ENCODE results near the gene CRX. TPM values are rescaled to one million over a fixed set of nuclear protein-coding genes. Genes with fewer than 3 reads are reported as not detected.
A peak's percentile ranks its signal among the peaks of the same experiment; 100 is the strongest.
"Not testable (repeated sequence)": the region's sequence is repeated elsewhere in the genome, so short reads cannot be mapped to it uniquely, and the experiment has no call there.

Gene CRX
- total RNA-seq, 1 experiment from 2014 or later: not detected

- TF ChIP-seq CTCF (IDR thresholded peaks at IDR 0.05; ENCODE audit: insufficient read depth in 1 of 2, low read depth in 1 of 2, low read length in 1 of 2, severe bottlenecking in 1 of 2, unreplicated experiment in 1 of 2): peak; percentile 96 to 98
- Mint-ChIP-seq H3K4me1 (ENCODE audit: low read depth, unreplicated experiment) (no peaks in the 10 kb centered on the region), H3K4me3 (ENCODE audit: unreplicated experiment) (no peak overlapping the region), H3K9me3 (ENCODE audit: unreplicated experiment) (no peaks in the 10 kb centered on the region), H3K36me3 (ENCODE audit: insufficient read depth, unreplicated experiment) (no peaks in the 10 kb centered on the region), H3K27ac (ENCODE audit: unreplicated experiment) (no peak overlapping the region), H3K27me3 (ENCODE audit: insufficient read depth, unreplicated experiment) (no peaks in the 10 kb centered on the region)
- DNase-seq: peak; percentile 88 to 94
- Histone ChIP-seq H3K4me1 (no peaks in the 10 kb centered on the region), H3K9me3 (no peaks in the 10 kb centered on the region), H3K36me3 (ENCODE audit: control insufficient read depth, insufficient read depth, low read length) (no peaks in the 10 kb centered on the region), H3K4me3 (ENCODE audit: low read depth, low read length) (no peak overlapping the region), H3K27me3 (replicated peaks; ENCODE audit: control insufficient read depth, insufficient read depth, low read length) (no peaks in the 10 kb centered on the region)
- intact Hi-C loops (cut with micrococcal nuclease; ENCODE audit: unreplicated experiment): loop anchor here (1.0 kb wide), 2 partner anchors 50 to 97 kb away; no protein-coding TSS in a partner anchor
- CTCF ChIA-PET: interaction anchor here (1.0 kb wide), 1 partner anchor 54 kb away, joined by 4 read pairs; no protein-coding TSS in a partner anchor
- POLR2A ChIA-PET: no interaction called here
- BruUV-seq (replicated peaks): no TSS peak
Observed at GRCh38 chr19:47863514-47863936, 41.8 kb downstream of the CRX start.

- Mint-ChIP-seq H3K9me3 (ENCODE audit: unreplicated experiment) (no peaks in the 10 kb centered on the region), H3K27ac (ENCODE audit: unreplicated experiment) (no peak overlapping the region), H3K36me3 (ENCODE audit: insufficient read depth, unreplicated experiment) (no peaks in the 10 kb centered on the region), H3K27me3 (ENCODE audit: insufficient read depth, unreplicated experiment) (no peaks in the 10 kb centered on the region), H3K4me3 (ENCODE audit: unreplicated experiment) (no peak overlapping the region), H3K4me1 (ENCODE audit: low read depth, unreplicated experiment) (no peaks in the 10 kb centered on the region)
- Histone ChIP-seq H3K9me3 (no peaks in the 10 kb centered on the region), H3K4me3 (ENCODE audit: low read depth, low read length) (no peak overlapping the region), H3K36me3 (ENCODE audit: control insufficient read depth, insufficient read depth, low read length) (no peaks in the 10 kb centered on the region), H3K27me3 (replicated peaks; ENCODE audit: control insufficient read depth, insufficient read depth, low read length) (no peaks in the 10 kb centered on the region), H3K4me1 (no peaks in the 10 kb centered on the region)
- no TSS peak for BruUV-seq (replicated peaks)
- POLR2A ChIA-PET: no interaction called here
- CTCF ChIA-PET: no interaction called here
- DNase-seq: no peak
- TF ChIP-seq CTCF (IDR thresholded peaks at IDR 0.05; ENCODE audit: insufficient read depth in 1 of 2, low read depth in 1 of 2, low read length in 1 of 2, severe bottlenecking in 1 of 2, unreplicated experiment in 1 of 2): no peak
- intact Hi-C loops (cut with micrococcal nuclease; ENCODE audit: unreplicated experiment): no loop called here
Observed at GRCh38 chr19:47865166-47865565, 43.4 kb downstream of the CRX start.

- no peak overlapping the region for H3K27ac Mint-ChIP-seq (ENCODE audit: unreplicated experiment)
- Histone ChIP-seq H3K4me1 (no peaks in the 10 kb centered on the region), H3K36me3 (ENCODE audit: control insufficient read depth, insufficient read depth, low read length) (no peaks in the 10 kb centered on the region), H3K4me3 (ENCODE audit: low read depth, low read length) (no peak overlapping the region), H3K27me3 (replicated peaks; ENCODE audit: control insufficient read depth, insufficient read depth, low read length) (no peaks in the 10 kb centered on the region), H3K9me3 (no peaks in the 10 kb centered on the region)
- no peaks in the 10 kb centered on the region for H3K36me3 Mint-ChIP-seq (ENCODE audit: insufficient read depth, unreplicated experiment)
- no peaks in the 10 kb centered on the region for H3K4me1 Mint-ChIP-seq (ENCODE audit: low read depth, unreplicated experiment)
- H3K4me3 Mint-ChIP-seq (ENCODE audit: unreplicated experiment): no peak overlapping the region
- H3K27me3 Mint-ChIP-seq (ENCODE audit: insufficient read depth, unreplicated experiment): no peaks in the 10 kb centered on the region
- peaks cover 6% of the 10 kb centered on the region for H3K9me3 Mint-ChIP-seq (ENCODE audit: unreplicated experiment)
- no TSS peak for BruUV-seq (replicated peaks)
- DNase-seq: no peak
- POLR2A ChIA-PET: no interaction called here
- intact Hi-C loops (cut with micrococcal nuclease; ENCODE audit: unreplicated experiment): no loop called here
- no peak for TF ChIP-seq CTCF (IDR thresholded peaks at IDR 0.05; ENCODE audit: insufficient read depth in 1 of 2, low read depth in 1 of 2, low read length in 1 of 2, severe bottlenecking in 1 of 2, unreplicated experiment in 1 of 2)
- CTCF ChIA-PET: no interaction called here
Observed at GRCh38 chr19:47878906-47879305, 57.2 kb downstream of the CRX start.

- CTCF ChIA-PET; BruUV-seq (replicated peaks); H3K9me3 Mint-ChIP-seq (ENCODE audit: unreplicated experiment); intact Hi-C loops (cut with micrococcal nuclease; ENCODE audit: unreplicated experiment); H3K4me1 ChIP-seq; H3K4me3 Mint-ChIP-seq (ENCODE audit: unreplicated experiment); H3K27me3 ChIP-seq (replicated peaks; ENCODE audit: control insufficient read depth, insufficient read depth, low read length); H3K27ac Mint-ChIP-seq (ENCODE audit: unreplicated experiment); H3K4me3 ChIP-seq (ENCODE audit: low read depth, low read length); POLR2A ChIA-PET; H3K27me3 Mint-ChIP-seq (ENCODE audit: insufficient read depth, unreplicated experiment); H3K4me1 Mint-ChIP-seq (ENCODE audit: low read depth, unreplicated experiment); H3K36me3 Mint-ChIP-seq (ENCODE audit: insufficient read depth, unreplicated experiment); H3K9me3 ChIP-seq; H3K36me3 ChIP-seq (ENCODE audit: control insufficient read depth, insufficient read depth, low read length); DNase-seq: not testable (repeated sequence)
Observed at GRCh38 chr19:47879385-47879784, 57.6 kb downstream of the CRX start.

Measured in Caco-2 (cell line).